ENCODE measurements around the gene IFIH1.

Gene IFIH1

GRCh38 chr2:162257425-162257824, 61.1 kb downstream of the IFIH1 start:
- no peak for DNase-seq

GRCh38 chr2:162256591-162256991, 61.9 kb downstream of the IFIH1 start:
- peak; percentile 62 for DNase-seq

GRCh38 chr2:162254236-162254871, 64.1 kb downstream of the IFIH1 start:
- DNase-seq: no peak

GRCh38 chr2:162253435-162253834, 65.0 kb downstream of the IFIH1 start:
- no peak for DNase-seq

GRCh38 chr2:162252153-162252552, 66.3 kb downstream of the IFIH1 start:
- DNase-seq: no peak

GRCh38 chr2:162245781-162246180, 72.7 kb downstream of the IFIH1 start:
- peak; percentile 76 for DNase-seq

- peak; percentile 31 for DNase-seq
Measured at GRCh38 chr2:162245061-162245460, 73.4 kb downstream of the IFIH1 start.

- DNase-seq: peak; percentile 96
Measured at GRCh38 chr2:162244541-162245031, 73.9 kb downstream of the IFIH1 start.

- no peak for DNase-seq
Measured at GRCh38 chr2:162243715-162244114, 74.8 kb downstream of the IFIH1 start.

GRCh38 chr2:162243294-162243693, 75.2 kb downstream of the IFIH1 start, which contains the start of gene FAP:
Gene FAP, minus strand, starts transcription at chr2:162243445. Its CDS starts 118 bp downstream, at chr2:162243327.
- DNase-seq: peak; percentile 95

- DNase-seq: peak; percentile 93
Measured at GRCh38 chr2:162242586-162243280, 75.8 kb downstream of the IFIH1 start.

GRCh38 chr2:162241571-162241970, 76.9 kb downstream of the IFIH1 start:
- DNase-seq: no peak

- DNase-seq: no peak
Measured at GRCh38 chr2:162234620-162235462, 83.6 kb downstream of the IFIH1 start.

- peak; percentile 74 for DNase-seq
Measured at GRCh38 chr2:162233197-162233596, 85.3 kb downstream of the IFIH1 start.

GRCh38 chr2:162232671-162233070, 85.8 kb downstream of the IFIH1 start:
- no peak for DNase-seq

- no peak for DNase-seq
Measured at GRCh38 chr2:162232027-162232426, 86.5 kb downstream of the IFIH1 start.

GRCh38 chr2:162230761-162231160, 87.7 kb downstream of the IFIH1 start:
- peak; percentile 23 for DNase-seq

- no peak for DNase-seq
Measured at GRCh38 chr2:162226836-162227235, 91.6 kb downstream of the IFIH1 start.

- DNase-seq: peak; percentile 68
Measured at GRCh38 chr2:162221064-162221463, 97.4 kb downstream of the IFIH1 start.

- no peak for DNase-seq
Measured at GRCh38 chr2:162220368-162220767, 98.1 kb downstream of the IFIH1 start.

- DNase-seq: no peak
Measured at GRCh38 chr2:162219426-162219825, 99.1 kb downstream of the IFIH1 start.

- DNase-seq: peak; percentile 37
Measured at GRCh38 chr2:162217598-162217997, 100.9 kb downstream of the IFIH1 start.
